ENCODE results near the gene ITPR2.

DNA sequence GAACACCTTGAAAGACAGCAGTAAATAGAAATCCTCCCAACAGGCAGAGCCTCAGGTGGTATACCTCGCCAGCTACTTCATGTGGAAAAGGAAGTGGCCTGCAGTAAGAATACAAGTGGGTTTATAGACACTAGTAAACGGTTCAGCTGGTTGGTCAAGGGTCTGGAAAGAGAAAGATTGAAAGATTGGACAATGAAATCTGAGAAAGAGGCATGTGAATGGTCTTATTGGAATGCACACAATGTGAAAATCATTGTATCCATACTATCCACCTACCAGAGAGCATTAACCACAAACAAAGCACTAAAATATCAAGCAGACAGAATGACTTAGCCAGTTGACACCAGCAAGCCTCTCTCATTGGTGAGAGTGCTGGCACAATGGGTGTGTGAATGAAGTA, 539.4 kb downstream of the ITPR2 start:
- TF ChIP-seq EZH2 (IDR thresholded peaks at IDR 0.05; ENCODE audit: low read length, unreplicated experiment) (no peak), EZH2phosphoT487 (IDR thresholded peaks at IDR 0.05; ENCODE audit: borderline replicate concordance, low read length) (no peak)
- TF ChIP-seq, protein P1, sequence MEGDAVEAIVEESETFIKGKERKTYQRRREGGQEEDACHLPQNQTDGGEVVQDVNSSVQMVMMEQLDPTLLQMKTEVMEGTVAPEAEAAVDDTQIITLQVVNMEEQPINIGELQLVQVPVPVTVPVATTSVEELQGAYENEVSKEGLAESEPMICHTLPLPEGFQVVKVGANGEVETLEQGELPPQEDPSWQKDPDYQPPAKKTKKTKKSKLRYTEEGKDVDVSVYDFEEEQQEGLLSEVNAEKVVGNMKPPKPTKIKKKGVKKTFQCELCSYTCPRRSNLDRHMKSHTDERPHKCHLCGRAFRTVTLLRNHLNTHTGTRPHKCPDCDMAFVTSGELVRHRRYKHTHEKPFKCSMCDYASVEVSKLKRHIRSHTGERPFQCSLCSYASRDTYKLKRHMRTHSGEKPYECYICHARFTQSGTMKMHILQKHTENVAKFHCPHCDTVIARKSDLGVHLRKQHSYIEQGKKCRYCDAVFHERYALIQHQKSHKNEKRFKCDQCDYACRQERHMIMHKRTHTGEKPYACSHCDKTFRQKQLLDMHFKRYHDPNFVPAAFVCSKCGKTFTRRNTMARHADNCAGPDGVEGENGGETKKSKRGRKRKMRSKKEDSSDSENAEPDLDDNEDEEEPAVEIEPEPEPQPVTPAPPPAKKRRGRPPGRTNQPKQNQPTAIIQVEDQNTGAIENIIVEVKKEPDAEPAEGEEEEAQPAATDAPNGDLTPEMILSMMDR (conservative IDR thresholded peaks at IDR 0.05; ENCODE audit: low read depth, low read length): no peak

Measured in PC-3 (cell line).